ENCODE measurements around the gene SMIM27.
"Not testable (repeated sequence)": the region's sequence is repeated elsewhere in the genome, so short reads cannot be mapped to it uniquely, and the experiment has no call there.

SMIM27 gene

DNA sequence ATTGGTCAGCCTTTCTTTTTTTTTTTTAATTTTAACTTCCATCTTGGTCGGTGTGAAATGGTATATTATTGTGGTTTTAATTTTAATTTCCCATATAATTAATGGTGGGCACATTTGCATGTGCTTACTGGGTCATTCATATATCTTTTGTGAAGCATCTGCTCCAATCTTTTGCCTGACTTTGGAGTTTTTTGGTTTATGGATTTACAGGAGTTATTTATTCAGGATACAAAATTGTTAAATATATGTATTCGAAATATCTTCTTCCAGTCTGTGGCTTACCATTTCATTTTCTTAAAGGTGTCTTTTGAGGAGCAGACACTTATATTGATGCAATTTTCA, 25.4 kb upstream of the SMIM27 start:
- no peak for TF ChIP-seq POLR2AphosphoS5 (IDR thresholded peaks at IDR 0.05; ENCODE audit: low read depth, low read length)
- TF ChIP-seq TAF1 (IDR thresholded peaks at IDR 0.05; ENCODE audit: borderline replicate concordance, low read depth, low read length), result no peak
- no peak for TF ChIP-seq POLR2A (IDR thresholded peaks at IDR 0.05; ENCODE audit: low read depth, low read length)
- FAIRE-seq, result no peak
- DNase-seq (ENCODE audit: insufficient read length), result no peak

DNA sequence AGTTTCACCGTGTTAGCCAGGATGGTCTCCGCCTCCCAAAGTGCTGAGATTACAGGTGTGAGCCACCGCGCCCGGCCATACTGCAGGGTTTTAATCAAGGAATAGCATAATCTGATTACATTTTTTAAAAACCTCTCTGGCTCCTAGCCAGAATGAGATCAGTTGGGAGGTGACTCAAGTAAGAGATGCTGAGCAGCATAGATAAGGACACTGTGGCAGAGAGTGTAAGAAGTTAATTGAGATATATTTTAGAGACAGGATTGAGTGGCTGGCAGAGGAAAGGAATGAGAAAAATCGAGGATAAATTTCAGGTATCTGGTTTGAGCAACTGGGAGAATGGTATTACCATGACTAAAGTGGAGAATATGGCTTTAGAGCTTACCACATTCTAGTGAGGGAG, 18.8 kb upstream of the SMIM27 start:
- DNase-seq (ENCODE audit: insufficient read length) (no peak), FAIRE-seq (no peak)
- TF ChIP-seq POLR2AphosphoS5 (IDR thresholded peaks at IDR 0.05; ENCODE audit: low read depth, low read length) (no peak), TAF1 (IDR thresholded peaks at IDR 0.05; ENCODE audit: borderline replicate concordance, low read depth, low read length) (no peak), POLR2A (IDR thresholded peaks at IDR 0.05; ENCODE audit: low read depth, low read length) (no peak)

DNA sequence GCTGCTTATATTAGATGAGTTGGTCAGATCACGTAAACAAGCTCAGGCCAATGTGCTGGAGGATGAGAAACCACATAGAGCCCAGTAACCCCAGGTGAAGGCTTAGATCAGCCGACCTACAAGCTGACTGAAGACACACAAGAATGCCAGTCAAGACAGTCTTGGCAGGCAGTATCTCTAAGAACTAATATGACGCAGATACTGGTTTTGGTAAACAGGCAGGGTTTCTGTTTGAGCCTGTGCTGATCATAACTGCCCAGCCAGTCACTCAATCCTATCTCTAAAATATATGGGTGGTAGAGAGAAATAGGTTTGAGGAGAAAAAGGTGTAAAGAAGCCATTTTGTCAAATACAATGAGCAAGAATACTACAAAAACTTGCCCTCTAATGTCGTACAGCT, 18.3 kb upstream of the SMIM27 start:
- no peak for FAIRE-seq
- DNase-seq (ENCODE audit: insufficient read length), result no peak
- TF ChIP-seq POLR2A (IDR thresholded peaks at IDR 0.05; ENCODE audit: low read depth, low read length) (no peak), POLR2AphosphoS5 (IDR thresholded peaks at IDR 0.05; ENCODE audit: low read depth, low read length) (no peak), TAF1 (IDR thresholded peaks at IDR 0.05; ENCODE audit: borderline replicate concordance, low read depth, low read length) (no peak)

DNA sequence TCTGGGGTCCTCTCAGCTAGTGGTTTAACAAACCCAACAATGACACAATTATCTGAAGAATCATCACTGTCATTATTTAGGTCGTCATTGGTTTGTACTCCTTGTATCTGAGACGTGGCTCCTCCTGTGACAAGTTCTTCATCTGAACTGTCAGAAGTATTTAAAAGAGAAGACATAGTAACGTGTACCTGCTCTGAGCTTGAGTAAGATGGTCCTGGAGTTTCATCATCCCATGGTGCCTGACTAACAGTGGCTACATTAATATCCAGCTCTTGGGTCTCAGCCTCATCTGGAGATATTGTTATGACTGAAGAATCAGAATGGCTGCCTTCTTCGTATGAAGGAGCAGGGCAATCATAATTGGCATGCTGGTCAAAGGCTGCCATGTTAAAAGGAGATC, 9.1 kb upstream of the SMIM27 start:
- DNase-seq (ENCODE audit: insufficient read length) (no peak), FAIRE-seq (no peak)
- TF ChIP-seq POLR2A (IDR thresholded peaks at IDR 0.05; ENCODE audit: low read depth, low read length), result no peak

DNA sequence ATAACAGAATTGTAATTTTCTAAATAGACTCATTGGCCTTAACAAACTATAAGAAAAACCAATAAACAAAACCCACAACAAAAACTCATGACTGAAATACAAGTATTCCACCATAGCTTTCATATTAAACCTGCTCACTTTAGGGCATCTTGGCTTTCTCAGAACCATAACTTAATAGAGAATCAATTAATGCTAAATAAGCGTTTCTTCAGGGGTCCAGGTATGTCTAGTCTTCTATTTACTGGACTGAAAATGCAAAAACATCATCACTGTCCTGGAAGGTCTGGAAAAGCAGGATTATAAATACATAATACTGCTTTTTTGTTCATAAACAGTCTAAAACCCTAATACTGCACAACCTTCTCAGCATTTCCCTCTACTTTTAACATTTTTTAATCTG, 6.2 kb upstream of the SMIM27 start:
- DNase-seq (ENCODE audit: insufficient read length), result no peak

DNA sequence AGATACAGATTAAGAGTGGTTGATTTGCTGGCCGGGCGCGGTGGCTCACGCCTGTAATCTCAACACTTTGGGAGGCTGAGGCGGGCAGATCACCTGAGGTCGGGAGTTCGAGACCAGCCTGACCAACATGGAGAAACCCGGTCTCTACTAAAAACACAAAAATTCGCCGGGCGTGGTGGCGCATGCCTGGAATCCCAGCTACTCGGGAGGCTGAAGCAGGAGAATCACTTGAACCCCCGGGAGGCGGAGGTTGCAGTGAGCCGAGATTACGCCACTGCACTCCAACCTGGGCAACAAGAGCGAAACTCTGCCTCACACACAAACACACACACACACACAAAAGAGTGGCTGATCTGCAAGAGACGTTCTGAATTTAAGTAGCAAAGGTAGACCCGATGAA, 3.9 kb upstream of the SMIM27 start:
- FAIRE-seq; DNase-seq (ENCODE audit: insufficient read length): not testable (repeated sequence)

More for the DNA sequence above, 6.2 kb upstream of the SMIM27 start:
- no peak for FAIRE-seq
- TF ChIP-seq POLR2A (IDR thresholded peaks at IDR 0.05; ENCODE audit: low read depth, low read length), result no peak
- no peak for TF ChIP-seq TAF1 (IDR thresholded peaks at IDR 0.05; ENCODE audit: borderline replicate concordance, low read depth, low read length)
- no peak for TF ChIP-seq POLR2AphosphoS5 (IDR thresholded peaks at IDR 0.05; ENCODE audit: low read depth, low read length)

DNA sequence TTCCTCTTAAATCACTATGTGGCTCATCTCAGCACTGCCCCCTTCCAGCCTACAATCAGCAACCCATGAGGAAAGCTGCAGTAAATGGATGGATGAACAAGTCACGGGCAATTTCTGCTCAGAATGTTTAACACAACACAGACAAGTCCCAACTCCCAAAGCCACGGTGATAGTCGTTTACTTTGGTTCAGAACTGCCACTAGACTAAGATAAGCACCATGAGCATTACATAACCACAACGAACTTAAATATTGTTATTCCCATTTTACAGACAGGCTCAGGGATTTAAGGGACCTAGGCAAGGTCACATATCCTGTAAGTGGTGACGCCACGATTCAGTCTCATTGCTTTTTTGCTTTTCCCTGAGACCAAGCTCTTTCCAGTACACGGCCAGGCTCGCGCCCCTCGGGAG, 2.0 kb upstream of the SMIM27 start:
- TF ChIP-seq POLR2AphosphoS5 (IDR thresholded peaks at IDR 0.05; ENCODE audit: low read depth, low read length) (no peak), TAF1 (IDR thresholded peaks at IDR 0.05; ENCODE audit: borderline replicate concordance, low read depth, low read length) (no peak), POLR2A (IDR thresholded peaks at IDR 0.05; ENCODE audit: low read depth, low read length) (no peak)
- no peak for FAIRE-seq
- no peak for DNase-seq (ENCODE audit: insufficient read length)

DNA sequence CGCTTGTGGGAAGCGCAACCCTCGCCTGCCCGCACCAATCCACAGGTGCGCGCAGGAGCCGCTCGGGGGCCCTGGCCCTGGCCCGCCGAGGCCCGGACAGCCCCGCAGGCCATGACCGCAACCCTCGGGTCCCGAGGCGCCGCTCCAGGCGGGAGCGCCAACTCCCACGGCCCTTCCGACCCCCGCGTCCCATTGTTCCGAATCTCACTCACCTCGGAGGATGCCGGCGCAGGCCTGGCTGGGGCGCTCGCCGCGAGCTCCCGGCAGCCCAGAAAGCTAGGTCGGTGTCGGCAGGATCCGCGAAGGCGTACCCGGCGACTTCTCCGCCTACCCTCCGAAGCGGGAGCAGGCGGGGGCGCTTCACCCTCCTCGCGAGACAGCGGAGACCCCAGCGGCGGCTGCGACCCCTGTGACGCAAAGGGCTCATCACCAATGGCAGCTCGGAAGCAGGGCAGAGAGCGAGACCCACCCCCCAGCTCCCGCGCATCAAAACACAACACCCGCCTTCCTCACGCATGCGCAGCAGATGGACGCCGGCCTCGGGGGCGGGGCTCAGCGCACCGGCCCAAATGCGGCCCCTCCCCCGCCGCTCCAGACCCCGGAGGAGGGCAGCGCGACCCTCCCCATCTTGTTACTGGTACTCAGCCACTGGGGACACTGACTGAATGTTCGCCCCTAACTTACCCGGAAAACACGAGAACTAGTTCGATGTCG, 1.4 kb upstream of the SMIM27 start:
- TF ChIP-seq POLR2A (IDR thresholded peaks at IDR 0.05; ENCODE audit: low read depth, low read length), result peak; percentile 39; the same call in 1 of the 2 replicates
- TF ChIP-seq POLR2AphosphoS5 (IDR thresholded peaks at IDR 0.05; ENCODE audit: low read depth, low read length), result no peak
- peak; percentile 87 for FAIRE-seq

DNA sequence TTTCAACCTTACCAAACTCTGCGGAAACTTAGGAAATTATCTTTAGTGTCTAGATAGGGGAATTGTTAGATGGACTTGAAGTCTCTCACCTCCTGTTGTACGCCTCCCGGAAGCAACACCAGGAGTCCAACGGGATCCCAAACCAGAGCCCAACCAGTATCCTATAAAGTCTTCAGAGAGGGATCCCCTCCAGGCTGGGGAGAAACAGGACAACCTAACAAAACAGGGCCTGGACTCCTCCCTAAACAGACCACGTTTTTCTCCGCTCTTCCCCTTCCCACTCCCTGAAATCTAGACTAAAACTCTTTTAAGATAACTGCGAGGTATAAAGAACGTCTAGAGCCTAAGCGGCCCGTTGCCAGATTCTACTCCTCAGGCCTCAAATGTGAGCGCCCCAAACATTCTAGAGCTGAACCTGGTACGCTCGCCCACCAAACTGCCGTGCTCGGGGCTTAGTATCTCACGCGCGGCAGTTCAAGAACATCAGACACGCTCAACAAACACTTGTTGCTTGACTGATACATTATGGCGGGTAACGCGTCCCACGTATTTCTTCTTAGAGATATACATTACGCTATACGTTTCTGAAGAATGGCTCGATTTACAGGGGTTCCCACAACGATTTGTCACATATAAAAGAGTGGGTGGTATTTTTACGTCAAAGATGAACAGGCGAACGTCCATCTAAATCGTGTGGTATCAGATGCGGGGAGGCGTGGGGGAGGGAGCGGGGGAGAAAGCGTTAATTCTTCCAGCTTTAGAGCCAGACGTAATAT, 663 bp upstream of the SMIM27 start:
- FAIRE-seq, result peak; percentile 71
- no peak for DNase-seq (ENCODE audit: insufficient read length)
- TF ChIP-seq POLR2AphosphoS5 (IDR thresholded peaks at IDR 0.05; ENCODE audit: low read depth, low read length) (no peak), TAF1 (IDR thresholded peaks at IDR 0.05; ENCODE audit: borderline replicate concordance, low read depth, low read length) (no peak), POLR2A (IDR thresholded peaks at IDR 0.05; ENCODE audit: low read depth, low read length) (no peak)

More for the DNA sequence above, 1.4 kb upstream of the SMIM27 start:
- peak; percentile 94 for DNase-seq (ENCODE audit: insufficient read length)

DNA sequence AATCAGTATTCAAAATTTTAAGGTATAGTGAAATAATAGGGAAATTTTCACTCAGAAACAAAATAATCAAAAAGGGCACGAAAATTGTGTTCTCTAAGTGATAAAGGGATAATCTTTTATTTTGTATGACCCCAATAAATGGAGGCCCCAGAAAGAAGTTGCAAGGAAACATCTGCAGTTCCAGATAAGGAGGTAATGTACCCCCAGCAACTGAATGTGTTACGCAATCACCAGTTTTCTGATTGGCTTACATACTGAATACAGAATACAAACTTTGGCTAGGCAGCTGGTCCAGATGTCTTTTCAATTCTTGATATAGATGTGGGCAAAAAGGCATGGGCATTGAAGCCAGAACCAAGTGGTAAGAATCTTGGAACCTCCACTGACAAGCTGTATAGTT, 2.0 kb downstream of the SMIM27 start:
- FAIRE-seq, result no peak
- DNase-seq (ENCODE audit: insufficient read length), result no peak
- TF ChIP-seq POLR2A (IDR thresholded peaks at IDR 0.05; ENCODE audit: low read depth, low read length), result no peak
- TF ChIP-seq TAF1 (IDR thresholded peaks at IDR 0.05; ENCODE audit: borderline replicate concordance, low read depth, low read length), result no peak
- TF ChIP-seq POLR2AphosphoS5 (IDR thresholded peaks at IDR 0.05; ENCODE audit: low read depth, low read length), result no peak

DNA sequence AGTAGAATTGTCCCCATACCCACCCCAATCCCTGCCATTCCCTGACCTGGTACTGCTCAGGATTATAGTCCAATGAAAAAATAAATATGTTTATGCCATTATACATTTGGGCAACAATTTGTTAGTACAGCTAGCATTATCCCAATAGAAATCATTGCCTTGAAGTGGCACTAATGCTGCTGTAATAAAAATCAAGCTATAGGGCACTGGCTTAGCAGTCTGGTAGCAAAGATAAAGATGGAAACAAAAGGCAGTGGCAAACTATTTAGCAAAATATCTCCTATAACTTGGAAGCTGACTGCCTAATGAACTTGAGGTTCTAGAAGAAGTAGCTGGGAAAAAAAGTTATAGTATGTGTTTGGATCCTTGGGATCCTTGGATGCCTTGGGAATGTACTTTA, 2.5 kb downstream of the SMIM27 start:
- DNase-seq (ENCODE audit: insufficient read length) (no peak), FAIRE-seq (no peak)
- no peak for TF ChIP-seq TAF1 (IDR thresholded peaks at IDR 0.05; ENCODE audit: borderline replicate concordance, low read depth, low read length)

DNA sequence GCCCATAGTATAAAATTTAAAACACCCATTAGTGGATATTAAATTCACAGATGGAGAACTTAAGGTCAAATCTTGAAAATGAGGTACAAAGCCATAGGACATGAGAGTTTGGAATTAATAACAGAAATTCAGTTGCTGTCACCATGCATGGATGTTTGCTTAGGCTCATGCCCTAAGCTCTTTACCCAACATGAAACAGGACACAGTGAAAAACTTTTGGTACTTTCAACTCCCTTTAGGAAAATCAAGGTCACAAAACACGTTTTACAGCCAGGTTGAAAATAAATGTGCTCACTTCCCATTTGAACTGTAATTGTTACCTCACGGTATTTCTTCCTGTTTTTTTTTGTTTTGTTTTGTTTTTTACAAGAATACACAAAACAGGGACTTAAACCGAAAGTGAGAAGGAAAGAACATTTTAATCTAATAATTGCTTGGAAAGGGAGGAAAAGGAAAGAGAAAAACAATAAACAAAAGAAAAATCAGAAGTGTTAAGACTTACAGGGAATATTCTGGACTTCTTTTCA, 6.3 kb downstream of the SMIM27 start:
- peak; percentile 68 for FAIRE-seq
- TF ChIP-seq POLR2A (IDR thresholded peaks at IDR 0.05; ENCODE audit: low read depth, low read length), result no peak
- TF ChIP-seq POLR2AphosphoS5 (IDR thresholded peaks at IDR 0.05; ENCODE audit: low read depth, low read length), result no peak
- no peak for TF ChIP-seq TAF1 (IDR thresholded peaks at IDR 0.05; ENCODE audit: borderline replicate concordance, low read depth, low read length)

More for the DNA sequence above, 6.3 kb downstream of the SMIM27 start:
- no peak for DNase-seq (ENCODE audit: insufficient read length)

Data from GM12892 (cell line).